H1 (cell line): ENCODE data around the gene HOXB5. TPM values are rescaled to one million over a fixed set of nuclear protein-coding genes. Genes with fewer than 3 reads are reported as not detected.

Experiments
- CTCF ChIA-PET: fragments of 300-600 bp; sonication (Branson Sonifier 250); formaldehyde crosslinking; loops from one replicate; lab custom pipeline; 2021; ENCODE audit not compliant: partially characterized antibody; lab: Charles Lee
- POLR2A ChIA-PET: fragments of 300-600 bp; sonication (Branson Sonifier 250); formaldehyde crosslinking; loops from one replicate; lab custom pipeline; 2021; ENCODE audit warnings: inconsistent platforms; ENCODE audit not compliant: partially characterized antibody; lab: Charles Lee
- DNase-seq, 2 experiments: peaks; one replicate each; pipeline versions ENCODE4 v3.0.0 to v3.0.0-alpha.2; 2010 to 2022; ENCODE audit warnings: low spot score in 2 of 2, low read depth in 1 of 2, mixed read lengths in 1 of 2
- FAIRE-seq: peaks from 2 replicates; lab custom pipeline; 2011; peaks lifted over from hg19 to GRCh38; lab: Jason Lieb, UNC
- H2AFZ ChIP-seq: 2 replicates; pipeline ENCODE4 v1.8.1; 2012; ENCODE audit warnings: low read length, inconsistent platforms
- H2AK5ac ChIP-seq: 2 replicates; pipeline ENCODE4 v1.6.1; 2013; ENCODE audit warnings: low read depth, low read length
- H2BK120ac ChIP-seq: replicated peaks from 2 replicates; pipeline ENCODE3; 2013; ENCODE audit warnings: low read depth, low read length, inconsistent platforms
- H2BK12ac ChIP-seq: 2 replicates; pipeline ENCODE4 v1.6.1; 2013; ENCODE audit warnings: low read depth, low read length
- H2BK15ac ChIP-seq: 2 replicates; pipeline ENCODE4 v1.6.1; 2013; ENCODE audit warnings: low read length
- H2BK20ac ChIP-seq: 2 replicates; pipeline ENCODE4 v1.6.1; 2013; ENCODE audit warnings: low read length
- H2BK5ac ChIP-seq: 2 replicates; pipeline ENCODE4 v1.6.1; 2013; ENCODE audit warnings: low read depth, low read length
- H3K14ac ChIP-seq: 2 replicates; pipeline ENCODE4 v1.6.1; 2013; ENCODE audit warnings: inconsistent platforms; ENCODE audit not compliant: insufficient read length
- H3K18ac ChIP-seq: 2 replicates; pipeline ENCODE4 v1.6.1; 2013; ENCODE audit warnings: low read length; ENCODE audit errors: extremely low read depth
- H3K23ac ChIP-seq: 2 replicates; pipeline ENCODE4 v1.6.1; 2013; ENCODE audit warnings: inconsistent platforms; ENCODE audit not compliant: insufficient read length
- H3K23me2 ChIP-seq: 2 replicates; pipeline ENCODE4 v1.6.1; 2013; ENCODE audit warnings: low read depth, low read length
- H3K27ac ChIP-seq: 2 replicates; pipeline ENCODE4 v1.6.1; 2011; ENCODE audit warnings: low read depth, low read length, inconsistent platforms
- H3K27me3 ChIP-seq, 4 experiments: replicated peaks in 1 of 4; 1 replicate in 1 of 4; 2 replicates in 3 of 4; pipeline versions ENCODE4 v1.6.1 to v1.8.1; 2011 to 2013; ENCODE audit warnings: low read length in 3 of 4, mild to moderate bottlenecking in 3 of 4, inconsistent platforms in 2 of 4, mixed read lengths in 2 of 4, moderate library complexity in 1 of 4; ENCODE audit not compliant: control insufficient read depth in 3 of 4, insufficient read depth in 3 of 4; ENCODE audit errors: extremely low read depth in 1 of 4
- H3K36me3 ChIP-seq, 4 experiments: 2 replicates each; pipeline versions ENCODE4 v1.6.1 to v1.8.1; 2011 to 2013; ENCODE audit warnings: mild to moderate bottlenecking in 4 of 4, low read length in 3 of 4, moderate library complexity in 2 of 4, control low read depth in 1 of 4, inconsistent platforms in 1 of 4; ENCODE audit not compliant: insufficient read depth in 4 of 4, control insufficient read depth in 2 of 4
- H3K4ac ChIP-seq: replicated peaks from 2 replicates; pipeline ENCODE3; 2013; ENCODE audit warnings: low read length, low read depth, mixed read lengths, inconsistent platforms; ENCODE audit not compliant: insufficient read length
- H3K4me1 ChIP-seq, 4 experiments: replicated peaks in 1 of 4; 1 replicate in 1 of 4; 2 replicates in 3 of 4; pipeline versions ENCODE4 v1.6.1 to v1.8.1; 2011 to 2013; ENCODE audit warnings: low read length in 3 of 4, inconsistent platforms in 2 of 4, mixed read lengths in 1 of 4; ENCODE audit not compliant: insufficient read depth in 4 of 4, control insufficient read depth in 3 of 4
- H3K4me2 ChIP-seq, 2 experiments: 2 replicates each; pipeline versions ENCODE4 v1.6.1 to v1.8.1; 2011 to 2013; ENCODE audit warnings: low read depth in 2 of 2, low read length in 2 of 2, control low read depth in 1 of 2, inconsistent platforms in 1 of 2, mild to moderate bottlenecking in 1 of 2; ENCODE audit not compliant: insufficient read depth in 1 of 2
- H3K4me3 ChIP-seq, 4 experiments: fragments of 200-600, 300-600 bp in 1 of 4; sonication (generic), shearing (Covaris generic), sonication (Bioruptor Twin) in 1 of 4; 2 replicates each; pipeline versions ENCODE4 v1.5.1 to v1.8.1; 2011 to 2016; ENCODE audit warnings: low read length in 4 of 4, low read depth in 3 of 4, control low read depth in 2 of 4, inconsistent platforms in 2 of 4, mild to moderate bottlenecking in 2 of 4, mixed read lengths in 1 of 4, moderate library complexity in 1 of 4; ENCODE audit not compliant: insufficient read depth in 2 of 4; ENCODE audit errors: extremely low read depth in 1 of 4
- H3K56ac ChIP-seq: replicated peaks from 2 replicates; pipeline ENCODE3; 2013; ENCODE audit warnings: low read depth, mild to moderate bottlenecking, mixed read lengths, low read length, inconsistent platforms; ENCODE audit not compliant: insufficient read length
- H3K79me1 ChIP-seq: 2 replicates; pipeline ENCODE4 v1.6.1; 2013; ENCODE audit warnings: low read depth, low read length, control low read depth
- H3K79me2 ChIP-seq, 2 experiments: 2 replicates each; pipeline versions ENCODE4 v1.6.1 to v1.8.1; 2012 to 2013; ENCODE audit warnings: low read length in 2 of 2, mild to moderate bottlenecking in 2 of 2, inconsistent platforms in 1 of 2; ENCODE audit not compliant: insufficient read depth in 2 of 2, control insufficient read depth in 1 of 2
- H3K9ac ChIP-seq, 4 experiments: replicated peaks in 1 of 4; 1 replicate in 1 of 4; 2 replicates in 3 of 4; pipeline versions ENCODE4 v1.6.1 to v1.8.1; 2011 to 2013; ENCODE audit warnings: low read depth in 3 of 4, low read length in 3 of 4, control low read depth in 2 of 4, mild to moderate bottlenecking in 2 of 4, moderate library complexity in 2 of 4, inconsistent platforms in 1 of 4; ENCODE audit errors: extremely low read depth in 1 of 4
- H3K9me3 ChIP-seq, 2 experiments: 2 replicates each; pipeline versions ENCODE4 v1.6.1 to v1.8.1; 2012 to 2013; ENCODE audit warnings: mild to moderate bottlenecking in 2 of 2, moderate library complexity in 2 of 2, control low read depth in 1 of 2, inconsistent platforms in 1 of 2, low read depth in 1 of 2, low read length in 1 of 2, mixed read lengths in 1 of 2; ENCODE audit not compliant: insufficient read depth in 2 of 2
- H4K20me1 ChIP-seq, 2 experiments: replicated peaks in 1 of 2; 2 replicates each; pipeline versions ENCODE3 to v1.8.1; 2011 to 2013; ENCODE audit warnings: inconsistent platforms in 2 of 2, low read length in 2 of 2, mild to moderate bottlenecking in 1 of 2; ENCODE audit not compliant: insufficient read depth in 2 of 2, control insufficient read depth in 1 of 2
- H4K5ac ChIP-seq: 2 replicates; pipeline ENCODE4 v1.6.1; 2013; ENCODE audit warnings: low read length, low read depth, mixed read lengths, inconsistent platforms; ENCODE audit not compliant: insufficient read length
- H4K8ac ChIP-seq: 2 replicates; pipeline ENCODE4 v1.8.0; 2013; ENCODE audit warnings: mild to moderate bottlenecking, moderate library complexity, low read length, inconsistent platforms; ENCODE audit not compliant: insufficient read depth; ENCODE audit errors: extremely low read depth
- H4K91ac ChIP-seq: replicated peaks from 2 replicates; pipeline ENCODE3; 2013; ENCODE audit warnings: low read length, mixed read lengths, inconsistent platforms; ENCODE audit not compliant: insufficient read length
- BCL11A ChIP-seq, 2 experiments: IDR thresholded peaks; one replicate each; pipeline ENCODE4 v1.6.1; 2011; ENCODE audit warnings: low read depth in 2 of 2, low read length in 2 of 2, mild to moderate bottlenecking in 2 of 2
- CBX8 ChIP-seq: fragments of 300-800, 300-1000 bp; sonication (generic); IDR thresholded peaks from 2 replicates; pipeline ENCODE4 v1.7.1; 2016; ENCODE audit warnings: low read depth, low read length, borderline replicate concordance
- EZH2 ChIP-seq: fragments of 200-600 bp; sonication (generic); IDR thresholded peaks from 2 replicates; pipeline ENCODE4 v1.7.1; 2012; ENCODE audit warnings: low read depth, mild to moderate bottlenecking, moderate library complexity, low read length, inconsistent platforms; ENCODE audit not compliant: severe bottlenecking
- RAD21 ChIP-seq, 2 experiments: IDR thresholded peaks in 1 of 2; conservative IDR thresholded peaks in 1 of 2; 2 replicates each; pipeline ENCODE4 v1.6.1; 2011; ENCODE audit warnings: low read depth in 2 of 2, low read length in 2 of 2, improper control_type of control experiment in 1 of 2, inconsistent platforms in 1 of 2, mild to moderate bottlenecking in 1 of 2, moderate library complexity in 1 of 2
- RBBP5 ChIP-seq: IDR thresholded peaks from 2 replicates; pipeline ENCODE4 v1.7.1; 2012; ENCODE audit warnings: low read depth, mild to moderate bottlenecking, inconsistent platforms, low read length, moderate library complexity, borderline replicate concordance
- RNF2 ChIP-seq: fragments of 200-900, 300-1000 bp; sonication (generic); IDR thresholded peaks from 2 replicates; pipeline ENCODE4 v1.7.1; 2016; ENCODE audit warnings: borderline replicate concordance, low read depth, mild to moderate bottlenecking, antibody characterized with exemption, low read length; ENCODE audit not compliant: poor library complexity, severe bottlenecking; ENCODE audit errors: missing control alignments
- WGBS, 2 experiments: shearing (Covaris generic) in 1 of 2; methylation state at CpG; one replicate each; pipeline versions ENCODE4 v1.1.6 to v1.1.7; 2013 to 2015; ENCODE audit warnings: low lambda C conversion rate in 2 of 2, mixed read lengths in 2 of 2, inconsistent platforms in 1 of 2, low coverage in 1 of 2, missing lambda C conversion rate in 1 of 2; ENCODE audit not compliant: insufficient replicate concordance in 2 of 2, insufficient coverage in 1 of 2, insufficient read length in 1 of 2; ENCODE audit errors: extremely low coverage in 1 of 2, missing lambda C conversion rate in 1 of 2; 5-methylcytosine and 5-hydroxymethylcytosine counted together
- polyA plus RNA-seq, 7 experiments: library from polyadenylated mRNA; depleted of rRNA in 3 of 7; stranded (reverse) in 5 of 7; unstranded in 2 of 7; fragments of >200 nt in 5 of 7; fragments of 200-250 nt in 2 of 7; gene quantifications; 1 replicate in 5 of 7; 2 replicates in 1 of 7; 4 replicates in 1 of 7; pipeline versions ENCODE4 v1.2.1 to v1.2.3, GENCODE V29; 2011 to 2013; ENCODE audit warnings: missing spikeins in 2 of 7, mixed read lengths in 2 of 7
- total RNA-seq: library from RNA; stranded (reverse); fragmentation: NEBNext Ultra II Directional; extraction: Animal tissue kit (Norgen Biotek cat#: 25700); gene quantifications from 2 replicates; pipeline ENCODE4 v1.2.1, GENCODE V29; 2021
- TF ChIP-seq, protein P1 (sequence below), 3 experiments: IDR thresholded peaks; 1 replicate in 2 of 3; 2 replicates in 1 of 3; pipeline versions ENCODE4 v1.5.1 to v1.6.1; 2011; ENCODE audit warnings: low read length in 3 of 3, mild to moderate bottlenecking in 3 of 3, inconsistent platforms in 2 of 3, low read depth in 1 of 3, moderate library complexity in 1 of 3; ENCODE audit not compliant: insufficient read depth in 1 of 3; ENCODE audit errors: control extremely low read depth in 1 of 3

The HOXB5 gene
- total and polyA plus RNA-seq, 2 of the 8 experiments (the other 6 are each of a cell fraction or from before 2014, with no cell fraction given), result not detected

DNA sequence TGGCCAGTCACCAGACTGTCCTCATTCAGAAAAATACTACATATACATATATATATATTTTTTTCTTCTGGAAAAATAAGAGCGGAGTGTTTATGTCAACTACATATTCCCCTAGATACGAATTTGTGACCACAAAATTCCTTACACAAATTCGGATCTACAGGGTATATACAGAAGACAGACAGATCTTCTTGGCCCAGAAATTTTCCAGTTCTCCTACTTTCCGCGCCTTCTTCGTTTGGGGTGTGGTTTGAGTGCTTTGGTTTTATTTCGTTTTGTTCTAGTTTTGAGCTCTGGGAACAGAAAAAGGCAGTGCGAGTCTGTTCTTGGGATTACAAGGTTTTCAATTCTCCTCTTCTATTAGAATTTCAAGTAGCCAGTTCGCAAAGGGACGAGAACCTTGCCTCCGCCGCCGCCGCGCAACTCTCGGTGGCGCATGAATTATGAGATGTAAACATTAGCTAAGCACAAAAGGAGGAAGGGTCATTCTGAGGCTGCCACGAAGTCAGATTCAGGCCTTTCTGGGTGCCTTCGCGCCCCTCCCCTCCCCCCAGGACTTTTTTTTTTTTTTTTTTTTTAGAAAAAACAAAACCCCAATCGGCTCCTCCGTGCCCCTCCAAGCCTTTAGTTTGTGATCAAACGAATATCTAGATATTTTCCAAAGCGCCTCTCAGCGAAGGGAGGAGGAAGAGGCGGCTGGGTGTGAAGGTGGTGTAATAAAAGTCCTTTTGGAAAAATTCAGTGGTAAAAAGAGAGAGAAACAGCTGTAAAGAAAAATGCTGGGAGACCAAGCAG lies 13.6 kb downstream of the HOXB5 start:
- Histone ChIP-seq H3K36me3 (peaks cover 0 to 12% (median 0%) of the 10 kb centered on the region in 4 experiments; a peak in 1 of 8 replicates), H2BK15ac (no peak overlapping the region), H3K79me2 (no peaks in the 10 kb centered on the region), H3K14ac (no peak overlapping the region), H2BK5ac (no peak overlapping the region), H4K8ac (no peak overlapping the region), H2BK120ac (no peak overlapping the region), H4K20me1 (peaks cover 22 to 40% of the 10 kb centered on the region in 2 experiments), H3K56ac (no peak overlapping the region), H4K91ac (no peak overlapping the region), H2AK5ac (no peak overlapping the region), H4K5ac (no peak overlapping the region), H2BK20ac (no peak overlapping the region), H3K9me3 (no peaks in the 10 kb centered on the region), H3K4me3 (no peak overlapping the region), H3K23ac (no peak overlapping the region), H3K23me2 (no peaks in the 10 kb centered on the region), H3K27ac (no peak overlapping the region), H3K79me1 (no peaks in the 10 kb centered on the region), H3K9ac (no peak overlapping the region), H3K4ac (no peak overlapping the region), H2BK12ac (no peak overlapping the region), H3K18ac (no peak overlapping the region), H2AFZ (no peak overlapping the region), H3K4me1 (peaks cover 0 to 13% (median 3%) of the 10 kb centered on the region in 4 experiments; a peak in 5 of 7 replicates)
- DNase-seq (no peak), FAIRE-seq (no peak)
- CTCF ChIA-PET, result interaction anchor here (1.0 to 1.1 kb wide), 2 partner anchors 9 to 16 kb away, joined by 3 to 4 read pairs; no protein-coding TSS in a partner anchor
- 10% methylated on average over 21 of the region's 26 CpGs; no CpG with 5 or more reads in 1 of the 2 experiments for WGBS, 2 experiments
- peak; percentile 97 for TF ChIP-seq CBX8
- no peak for TF ChIP-seq RAD21 (IDR thresholded peaks at IDR 0.05 in 1 of 2, conservative IDR thresholded peaks at IDR 0.05 in 1 of 2; ENCODE audit: low read depth in 2 of 2, low read length in 2 of 2)
- TF ChIP-seq BCL11A (IDR thresholded peaks at IDR 0.05; ENCODE audit: low read depth in 2 of 2, low read length in 2 of 2), result no peak
- TF ChIP-seq, protein P1, sequence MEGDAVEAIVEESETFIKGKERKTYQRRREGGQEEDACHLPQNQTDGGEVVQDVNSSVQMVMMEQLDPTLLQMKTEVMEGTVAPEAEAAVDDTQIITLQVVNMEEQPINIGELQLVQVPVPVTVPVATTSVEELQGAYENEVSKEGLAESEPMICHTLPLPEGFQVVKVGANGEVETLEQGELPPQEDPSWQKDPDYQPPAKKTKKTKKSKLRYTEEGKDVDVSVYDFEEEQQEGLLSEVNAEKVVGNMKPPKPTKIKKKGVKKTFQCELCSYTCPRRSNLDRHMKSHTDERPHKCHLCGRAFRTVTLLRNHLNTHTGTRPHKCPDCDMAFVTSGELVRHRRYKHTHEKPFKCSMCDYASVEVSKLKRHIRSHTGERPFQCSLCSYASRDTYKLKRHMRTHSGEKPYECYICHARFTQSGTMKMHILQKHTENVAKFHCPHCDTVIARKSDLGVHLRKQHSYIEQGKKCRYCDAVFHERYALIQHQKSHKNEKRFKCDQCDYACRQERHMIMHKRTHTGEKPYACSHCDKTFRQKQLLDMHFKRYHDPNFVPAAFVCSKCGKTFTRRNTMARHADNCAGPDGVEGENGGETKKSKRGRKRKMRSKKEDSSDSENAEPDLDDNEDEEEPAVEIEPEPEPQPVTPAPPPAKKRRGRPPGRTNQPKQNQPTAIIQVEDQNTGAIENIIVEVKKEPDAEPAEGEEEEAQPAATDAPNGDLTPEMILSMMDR (IDR thresholded peaks at IDR 0.05; ENCODE audit: control extremely low read depth in 1 of 3, insufficient read depth in 1 of 3, low read depth in 1 of 3, low read length in 3 of 3), result no peak
- peak; percentile 98 for TF ChIP-seq RNF2
- TF ChIP-seq RBBP5, result no peak
- peak; percentile 28 for TF ChIP-seq EZH2
- TF ChIP-seq, all 59 proteins: peak for 3
- peaks cover 99 to 100% (median 100%) of the 10 kb centered on the region in 4 experiments for H3K27me3 ChIP-seq
- H3K4me2 ChIP-seq, result no peak overlapping the region; a peak in 1 of 4 replicates
- POLR2A ChIA-PET, result no interaction called here
